IMR-90 (cell line): ENCODE measurements around the gene CDK14. TPM values are rescaled to one million over a fixed set of nuclear protein-coding genes. Genes with fewer than 3 reads are reported as not detected.

Experiments
- ATAC-seq: fragments of 200-7000 bp; cut with Tn5 transposase; 2 replicates; pipeline ENCODE4 v1.9.1; 2020; ENCODE audit warnings: low read depth, mild to moderate bottlenecking, moderate library complexity
- BruUV-seq: library from RNA; stranded (reverse); fragments of 400-500 nt; replicated peaks from 2 replicates; lab custom pipeline; 2021; lab: Mats Ljungman, UMichigan
- CTCF ChIA-PET: fragments of 300-600 bp; formaldehyde crosslinking; extraction: SDS; loops from one replicate; lab custom pipeline; 2021; ENCODE audit warnings: antibody characterized with exemption; lab: Yijun Ruan, JAX
- POLR2A ChIA-PET: fragments of 300-600 bp; sonication (Branson Sonifier 250); formaldehyde crosslinking; loops from one replicate; lab custom pipeline; 2022; ENCODE audit warnings: antibody characterized with exemption; ENCODE audit not compliant: unreplicated experiment; lab: Charles Lee
- DNase-seq: peaks from one replicate; pipeline ENCODE4 v3.0.0; 2013
- H2AFZ ChIP-seq: replicated peaks from 2 replicates; pipeline ENCODE3; 2013; ENCODE audit warnings: low read length, mild to moderate bottlenecking; ENCODE audit not compliant: poor library complexity
- H2AK5ac ChIP-seq: 2 replicates; pipeline ENCODE4 v1.6.1; 2013; ENCODE audit warnings: low read depth, low read length, inconsistent platforms
- H2AK9ac ChIP-seq: replicated peaks from 2 replicates; pipeline ENCODE3; 2013; ENCODE audit warnings: mild to moderate bottlenecking, low read depth, low read length, moderate library complexity; ENCODE audit not compliant: poor library complexity
- H2BK120ac ChIP-seq: 2 replicates; pipeline ENCODE4 v1.6.1; 2013; ENCODE audit warnings: low read depth, low read length, inconsistent platforms
- H2BK15ac ChIP-seq: 3 replicates; pipeline ENCODE4 v1.6.1; 2013; ENCODE audit warnings: low read depth, low read length, inconsistent platforms
- H2BK20ac ChIP-seq: 2 replicates; pipeline ENCODE4 v1.6.1; 2013; ENCODE audit warnings: low read depth, mild to moderate bottlenecking, inconsistent platforms, low read length, moderate library complexity
- H2BK5ac ChIP-seq: 2 replicates; pipeline ENCODE4 v1.6.1; 2013; ENCODE audit warnings: mild to moderate bottlenecking, low read depth, low read length, inconsistent platforms; ENCODE audit not compliant: poor library complexity, severe bottlenecking
- H3K14ac ChIP-seq: replicated peaks from 2 replicates; pipeline ENCODE4 v1.6.1; 2013; ENCODE audit warnings: low read depth, low read length, inconsistent platforms
- H3K18ac ChIP-seq: 2 replicates; pipeline ENCODE4 v1.6.1; 2013; ENCODE audit warnings: low read depth, low read length, control low read depth
- H3K23ac ChIP-seq: 2 replicates; pipeline ENCODE4 v1.6.1; 2013; ENCODE audit warnings: low read depth, low read length, inconsistent platforms
- H3K27ac ChIP-seq: 2 replicates; pipeline ENCODE4 v1.5.1; 2013; ENCODE audit warnings: mild to moderate bottlenecking, control low read depth, low read length; ENCODE audit not compliant: insufficient read depth
- H3K27me3 ChIP-seq: 2 replicates; pipeline ENCODE4 v1.6.1; 2013; ENCODE audit warnings: low read length; ENCODE audit not compliant: control insufficient read depth, insufficient read depth
- H3K36me3 ChIP-seq: 2 replicates; pipeline ENCODE4 v1.6.1; 2013; ENCODE audit warnings: low read length, mixed read lengths; ENCODE audit not compliant: control insufficient read depth, insufficient read depth
- H3K4ac ChIP-seq: 2 replicates; pipeline ENCODE4 v1.6.1; 2013; ENCODE audit warnings: low read depth, low read length, inconsistent platforms
- H3K4me1 ChIP-seq: 2 replicates; pipeline ENCODE4 v1.6.1; 2013; ENCODE audit warnings: low read length, mixed read lengths; ENCODE audit not compliant: control insufficient read depth, insufficient read depth
- H3K4me2 ChIP-seq: 2 replicates; pipeline ENCODE4 v1.6.1; 2013; ENCODE audit warnings: low read depth, mild to moderate bottlenecking, control low read depth, low read length, moderate library complexity
- H3K4me3 ChIP-seq: 2 replicates; pipeline ENCODE4 v1.5.1; 2013; ENCODE audit warnings: low read depth, mild to moderate bottlenecking, control low read depth, low read length, moderate library complexity; ENCODE audit not compliant: insufficient read depth
- H3K56ac ChIP-seq: 2 replicates; pipeline ENCODE4 v1.6.1; 2013; ENCODE audit warnings: low read length, inconsistent platforms; ENCODE audit not compliant: insufficient read depth; ENCODE audit errors: extremely low read depth
- H3K79me1 ChIP-seq, 2 experiments: 2 replicates each; pipeline ENCODE4 v1.6.1; 2013; ENCODE audit warnings: low read length in 2 of 2, inconsistent platforms in 1 of 2, low read depth in 1 of 2
- H3K9ac ChIP-seq: 2 replicates; pipeline ENCODE4 v1.6.1; 2013; ENCODE audit warnings: low read depth, low read length, control low read depth
- H3K9me1 ChIP-seq: 2 replicates; pipeline ENCODE4 v1.6.1; 2013; ENCODE audit warnings: low read length, inconsistent platforms; ENCODE audit not compliant: insufficient read depth
- H3K9me3 ChIP-seq: 2 replicates; pipeline ENCODE4 v1.6.1; 2013; ENCODE audit warnings: low read length; ENCODE audit not compliant: control insufficient read depth, insufficient read depth
- H4K20me1 ChIP-seq: 2 replicates; pipeline ENCODE4 v1.6.1; 2013; ENCODE audit warnings: low read length, inconsistent platforms; ENCODE audit not compliant: insufficient read depth
- H4K5ac ChIP-seq: 2 replicates; pipeline ENCODE4 v1.6.1; 2013; ENCODE audit warnings: mild to moderate bottlenecking, low read depth, low read length, control low read depth
- H4K8ac ChIP-seq, 2 experiments: 2 replicates each; pipeline ENCODE4 v1.6.1; 2013; ENCODE audit warnings: low read depth in 2 of 2, low read length in 2 of 2, control low read depth in 1 of 2, inconsistent platforms in 1 of 2
- H4K91ac ChIP-seq: 2 replicates; pipeline ENCODE4 v1.6.1; 2013; ENCODE audit warnings: low read depth, low read length, inconsistent platforms; ENCODE audit not compliant: insufficient read depth
- BHLHE40 ChIP-seq: fragments of 150-350 bp; IDR thresholded peaks from 2 replicates; pipeline ENCODE4 v1.6.1; 2016; ENCODE audit warnings: mild to moderate bottlenecking, low read depth, low read length
- CEBPB ChIP-seq: IDR thresholded peaks from 2 replicates; pipeline ENCODE4 v1.6.1; 2012; ENCODE audit warnings: low read depth, low read length, improper control_type of control experiment
- CHD1 ChIP-seq: IDR thresholded peaks from 2 replicates; pipeline ENCODE4 v1.6.1; 2012; ENCODE audit warnings: low read depth, low read length, improper control_type of control experiment
- ELK1 ChIP-seq: fragments of 150-350 bp; IDR thresholded peaks from 2 replicates; pipeline ENCODE4 v1.6.1; 2016; ENCODE audit warnings: low read depth, mild to moderate bottlenecking, low read length, moderate library complexity, borderline replicate concordance
- FOS ChIP-seq: fragments of 150-350 bp; IDR thresholded peaks from 2 replicates; pipeline ENCODE4 v1.6.1; 2016; ENCODE audit warnings: low read depth, low read length
- MAFK ChIP-seq: IDR thresholded peaks from 2 replicates; pipeline ENCODE4 v1.6.1; 2012; ENCODE audit warnings: low read depth, low read length, improper control_type of control experiment
- MAZ ChIP-seq: IDR thresholded peaks from 2 replicates; pipeline ENCODE4 v1.6.1; 2012; ENCODE audit warnings: low read depth, mild to moderate bottlenecking, low read length, improper control_type of control experiment, moderate library complexity, borderline replicate concordance
- MXI1 ChIP-seq: IDR thresholded peaks from 2 replicates; pipeline ENCODE4 v1.6.1; 2012; ENCODE audit warnings: low read depth, mild to moderate bottlenecking, low read length, moderate library complexity, borderline replicate concordance
- NFE2L2 ChIP-seq: fragments of 150-350 bp; IDR thresholded peaks from 2 replicates; pipeline ENCODE4 v1.6.1; 2016; ENCODE audit warnings: low read depth, mild to moderate bottlenecking, low read length
- POLR2A ChIP-seq: IDR thresholded peaks from 2 replicates; pipeline ENCODE4 v1.6.1; 2012; ENCODE audit warnings: mild to moderate bottlenecking, low read depth, low read length
- RAD21 ChIP-seq: IDR thresholded peaks from 2 replicates; pipeline ENCODE4 v1.6.1; 2012; ENCODE audit warnings: low read length, improper control_type of control experiment
- RCOR1 ChIP-seq: IDR thresholded peaks from 2 replicates; pipeline ENCODE4 v1.6.1; 2012; ENCODE audit warnings: mild to moderate bottlenecking, low read length, improper control_type of control experiment; ENCODE audit not compliant: insufficient replicate concordance
- RFX5 ChIP-seq: IDR thresholded peaks from 2 replicates; pipeline ENCODE4 v1.8.0; 2012; ENCODE audit warnings: low read depth, mild to moderate bottlenecking, low read length, moderate library complexity
- SMC3 ChIP-seq: fragments of 150-350 bp; IDR thresholded peaks from 2 replicates; pipeline ENCODE4 v1.6.1; 2016; ENCODE audit warnings: low read depth, mild to moderate bottlenecking, antibody characterized with exemption, low read length, moderate library complexity
- WGBS, 2 experiments: methylation state at CpG; one replicate each; pipeline versions ENCODE4 v1.1.5 to v1.1.7; 2013; ENCODE audit warnings: missing lambda C conversion rate in 2 of 2; ENCODE audit not compliant: insufficient read length in 1 of 2; ENCODE audit errors: extremely low coverage in 2 of 2; 5-methylcytosine and 5-hydroxymethylcytosine counted together
- dilution Hi-C: fragments of 300-500 bp; cut with HindIII; formaldehyde crosslinking; loops from one replicate; pipeline ENCODE4 v1.14.3; 2018; ENCODE audit warnings: low sequenced_read_pairs; ENCODE audit not compliant: unreplicated experiment
- in situ Hi-C: fragments of 300-500 bp; cut with MboI; formaldehyde crosslinking; loops from 3 replicates; pipeline ENCODE4 v1.14.3; 2019; ENCODE audit warnings: low sequenced_read_pairs, inconsistent platforms, mixed read lengths
- intact Hi-C: fragments of 100-400 bp; cut with micrococcal nuclease; formaldehyde crosslinking; loops from 2 replicates; pipeline ENCODE4 v1.10.0; 2022
- polyA plus RNA-seq, 3 experiments: library from polyadenylated mRNA; depleted of rRNA; stranded (reverse); fragments of >200 nt; gene quantifications; 2 replicates each; pipeline ENCODE4 v1.2.3, GENCODE V29; 2012; ENCODE audit warnings: low replicate concordance in 1 of 3
- total RNA-seq: library from RNA; depleted of rRNA; stranded (reverse); fragments of >200 nt; gene quantifications from 2 replicates; pipeline ENCODE4 v1.2.3, GENCODE V29; 2012
- TF ChIP-seq, protein P1 (sequence below): fragments of 150-350 bp; IDR thresholded peaks from 2 replicates; pipeline ENCODE4 v1.6.1; 2017; ENCODE audit warnings: mild to moderate bottlenecking, antibody characterized with exemption, low read length, low read depth
- TF ChIP-seq, protein P2 (sequence below): conservative IDR thresholded peaks from 2 replicates; pipeline ENCODE4 v1.5.1; 2012; ENCODE audit warnings: mild to moderate bottlenecking, low read depth, low read length, improper control_type of control experiment

CDK14 gene
- total and polyA plus RNA-seq, 2 of the 4 experiments (the other 2 are of a cell fraction), result 10.1 to 29.6 TPM

DNA sequence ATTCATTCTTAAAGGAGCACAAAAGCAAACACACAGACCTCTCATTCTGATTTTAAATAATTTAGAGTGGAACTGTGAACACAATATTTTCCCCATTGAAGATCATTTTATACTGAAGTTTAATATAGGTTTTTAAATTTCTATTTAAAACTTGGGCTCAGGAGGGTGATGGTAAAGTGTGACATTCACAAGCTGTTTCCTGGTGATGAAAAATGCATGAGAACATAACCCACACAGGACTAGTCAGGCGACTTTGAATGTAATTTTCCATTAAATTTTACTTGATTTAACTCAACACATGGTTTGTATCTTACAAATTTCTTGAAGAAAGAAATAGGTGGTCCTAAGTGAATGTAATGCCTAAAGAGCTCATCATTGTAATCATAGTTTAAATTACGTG, 143.6 kb downstream of the CDK14 start:
- dilution Hi-C loops, result no loop called here
- H3K4me1 ChIP-seq, result no peaks in the 10 kb centered on the region

More for the DNA sequence above, 143.6 kb downstream of the CDK14 start:
- Histone ChIP-seq H2BK120ac (no peak overlapping the region), H3K4me2 (no peak overlapping the region), H3K4me3 (no peak overlapping the region), H3K27me3 (no peaks in the 10 kb centered on the region), H2AK5ac (no peak overlapping the region), H3K79me1 (peaks cover 0 to 3% of the 10 kb centered on the region in 2 experiments; a peak in 1 of 4 replicates), H3K23ac (no peak overlapping the region), H4K8ac (no peak overlapping the region), H2AK9ac (no peak overlapping the region), H3K56ac (no peak overlapping the region), H2AFZ (no peak overlapping the region), H3K4ac (no peak overlapping the region), H2BK5ac (no peak overlapping the region), H3K14ac (no peak overlapping the region), H3K27ac (no peak overlapping the region), H3K9me1 (no peaks in the 10 kb centered on the region; the same call in 1 of the 2 replicates), H3K9me3 (no peaks in the 10 kb centered on the region), H4K91ac (no peak overlapping the region), H2BK15ac (no peak overlapping the region), H2BK20ac (no peak overlapping the region), H4K20me1 (no peaks in the 10 kb centered on the region), H3K36me3 (peaks cover 7% of the 10 kb centered on the region; the same call in 1 of the 2 replicates), H4K5ac (no peak overlapping the region), H3K18ac (no peak overlapping the region), H3K9ac (no peak overlapping the region)
- no peak for DNase-seq
- no CpG with 5 or more reads among the region's 2 CpGs for WGBS, 2 experiments
- TF ChIP-seq BHLHE40 (no peak), RAD21 (no peak), ELK1 (no peak), SMC3 (no peak), CEBPB (no peak), CHD1 (no peak), RFX5 (no peak), MAZ (no peak), RCOR1 (no peak), NFE2L2 (no peak), MAFK (no peak), POLR2A (no peak), MXI1 (no peak), FOS (no peak)
- TF ChIP-seq, protein P1, sequence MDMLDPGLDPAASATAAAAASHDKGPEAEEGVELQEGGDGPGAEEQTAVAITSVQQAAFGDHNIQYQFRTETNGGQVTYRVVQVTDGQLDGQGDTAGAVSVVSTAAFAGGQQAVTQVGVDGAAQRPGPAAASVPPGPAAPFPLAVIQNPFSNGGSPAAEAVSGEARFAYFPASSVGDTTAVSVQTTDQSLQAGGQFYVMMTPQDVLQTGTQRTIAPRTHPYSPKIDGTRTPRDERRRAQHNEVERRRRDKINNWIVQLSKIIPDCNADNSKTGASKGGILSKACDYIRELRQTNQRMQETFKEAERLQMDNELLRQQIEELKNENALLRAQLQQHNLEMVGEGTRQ, result no peak
- TF ChIP-seq, protein P2, sequence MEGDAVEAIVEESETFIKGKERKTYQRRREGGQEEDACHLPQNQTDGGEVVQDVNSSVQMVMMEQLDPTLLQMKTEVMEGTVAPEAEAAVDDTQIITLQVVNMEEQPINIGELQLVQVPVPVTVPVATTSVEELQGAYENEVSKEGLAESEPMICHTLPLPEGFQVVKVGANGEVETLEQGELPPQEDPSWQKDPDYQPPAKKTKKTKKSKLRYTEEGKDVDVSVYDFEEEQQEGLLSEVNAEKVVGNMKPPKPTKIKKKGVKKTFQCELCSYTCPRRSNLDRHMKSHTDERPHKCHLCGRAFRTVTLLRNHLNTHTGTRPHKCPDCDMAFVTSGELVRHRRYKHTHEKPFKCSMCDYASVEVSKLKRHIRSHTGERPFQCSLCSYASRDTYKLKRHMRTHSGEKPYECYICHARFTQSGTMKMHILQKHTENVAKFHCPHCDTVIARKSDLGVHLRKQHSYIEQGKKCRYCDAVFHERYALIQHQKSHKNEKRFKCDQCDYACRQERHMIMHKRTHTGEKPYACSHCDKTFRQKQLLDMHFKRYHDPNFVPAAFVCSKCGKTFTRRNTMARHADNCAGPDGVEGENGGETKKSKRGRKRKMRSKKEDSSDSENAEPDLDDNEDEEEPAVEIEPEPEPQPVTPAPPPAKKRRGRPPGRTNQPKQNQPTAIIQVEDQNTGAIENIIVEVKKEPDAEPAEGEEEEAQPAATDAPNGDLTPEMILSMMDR, result no peak
- CTCF ChIA-PET, result no interaction called here
- POLR2A ChIA-PET, result interaction anchor here (0.6 kb wide), 1 partner anchor 34 kb away, joined by 3 read pairs; no protein-coding TSS in a partner anchor
- in situ Hi-C loops (no loop called here), intact Hi-C loops (no loop called here)
- no peak for ATAC-seq
- BruUV-seq, result no TSS peak
